LHCN-M2 (cell line): Measurements from ENCODE around the gene APMAP. TPM values are rescaled to one million over a fixed set of nuclear protein-coding genes. Genes with fewer than 3 reads are reported as not detected.
"Not testable (repeated sequence)": the region's sequence is repeated elsewhere in the genome, so short reads cannot be mapped to it uniquely, and the experiment has no call there.

ENCODE experiments used
- DNase-seq: peaks from one replicate; pipeline ENCODE4 v3.0.0-alpha.2; 2012; ENCODE audit warnings: low read depth
- total RNA-seq: library from RNA; depleted of rRNA; stranded (reverse); fragments of >200 nt; gene quantifications from 2 replicates; pipeline ENCODE4 v1.2.3, GENCODE V29; 2014

APMAP gene
- total RNA-seq, 1 experiment from 2014 or later, result 127 TPM

GRCh38 chr20:24953209-24953575, 39.4 kb downstream of the APMAP start:
- DNase-seq, result no peak

- no peak for DNase-seq
Observed at GRCh38 chr20:24952376-24953208, 40.0 kb downstream of the APMAP start.

GRCh38 chr20:24951536-24952083, 40.9 kb downstream of the APMAP start:
- DNase-seq, result no peak

GRCh38 chr20:24950836-24951525, 41.6 kb downstream of the APMAP start:
- DNase-seq, result no peak

GRCh38 chr20:24950128-24950835, 42.3 kb downstream of the APMAP start:
- DNase-seq, result no peak

GRCh38 chr20:24949756-24950127, 42.8 kb downstream of the APMAP start:
- no peak for DNase-seq

- DNase-seq, result no peak
Observed at GRCh38 chr20:24948939-24949679, 43.4 kb downstream of the APMAP start, which contains the start of gene CST7. CST7 (plus strand) TSS chr20:24949269; CDS start chr20:24949506, 237 bp downstream.

GRCh38 chr20:24948396-24948938, 44.1 kb downstream of the APMAP start:
- not testable (repeated sequence) for DNase-seq

GRCh38 chr20:24946376-24946775, 46.2 kb downstream of the APMAP start:
- DNase-seq, result not testable (repeated sequence)

- DNase-seq, result no peak
Observed at GRCh38 chr20:24943731-24944130, 48.8 kb downstream of the APMAP start.

- DNase-seq, result no peak
Observed at GRCh38 chr20:24943196-24943595, 49.4 kb downstream of the APMAP start.

GRCh38 chr20:24942679-24943078, 49.9 kb downstream of the APMAP start:
- no peak for DNase-seq

GRCh38 chr20:24939036-24939435, 53.5 kb downstream of the APMAP start:
- no peak for DNase-seq

- DNase-seq, result no peak
Observed at GRCh38 chr20:24938498-24938897, 54.1 kb downstream of the APMAP start.

GRCh38 chr20:24937579-24937978, 55.0 kb downstream of the APMAP start:
- DNase-seq, result no peak

GRCh38 chr20:24936526-24937407, 55.8 kb downstream of the APMAP start:
- no peak for DNase-seq

- no peak for DNase-seq
Observed at GRCh38 chr20:24935766-24936525, 56.6 kb downstream of the APMAP start.

- DNase-seq, result no peak
Observed at GRCh38 chr20:24935140-24935539, 57.4 kb downstream of the APMAP start.

- DNase-seq, result no peak
Observed at GRCh38 chr20:24934716-24935115, 57.8 kb downstream of the APMAP start.
